ENCODE results near the gene LYST. TPM values are rescaled to one million over a fixed set of nuclear protein-coding genes. Genes with fewer than 3 reads are reported as not detected.

LYST gene
- total RNA-seq, 1 experiment from 2014 or later, result 1.7 TPM

GRCh38 chr1:235688096-235688495, 178.6 kb downstream of the LYST start:
- BruUV-seq (replicated peaks), result no TSS peak
- CTCF ChIA-PET, result no interaction called here
- no peaks in the 10 kb centered on the region for H3K36me3 ChIP-seq (ENCODE audit: insufficient read depth, low read length, poor library complexity, severe bottlenecking)
- POLR2A ChIA-PET (ENCODE audit: low non-redundant PET), result no interaction called here
- no peak overlapping the region for H3K4me3 ChIP-seq (ENCODE audit: low read depth, low read length, poor library complexity, severe bottlenecking)
- no peak for DNase-seq (ENCODE audit: low spot score)
- no peak overlapping the region for H3K27ac ChIP-seq (ENCODE audit: low read depth, low read length, poor library complexity, severe bottlenecking)
- no peaks in the 10 kb centered on the region for H3K9me3 ChIP-seq (ENCODE audit: low read depth, low read length, poor library complexity, severe bottlenecking)
- no peaks in the 10 kb centered on the region for H3K27me3 ChIP-seq (replicated peaks; ENCODE audit: insufficient read depth, low read depth, low read length, poor library complexity)
- intact Hi-C loops (cut with micrococcal nuclease; ENCODE audit: unreplicated experiment), result no loop called here
- TF ChIP-seq EZH2 (IDR thresholded peaks at IDR 0.05; ENCODE audit: borderline replicate concordance, low read depth, low read length, poor library complexity, severe bottlenecking) (no peak), CTCF (conservative IDR thresholded peaks at IDR 0.05; ENCODE audit: low read depth, low read length) (no peak)
- no peaks in the 10 kb centered on the region for H3K4me1 ChIP-seq (ENCODE audit: insufficient read depth, low read length, poor library complexity, severe bottlenecking)

- no peaks in the 10 kb centered on the region for H3K36me3 ChIP-seq (ENCODE audit: insufficient read depth, low read length, poor library complexity, severe bottlenecking)
- no peak overlapping the region for H3K4me3 ChIP-seq (ENCODE audit: low read depth, low read length, poor library complexity, severe bottlenecking)
- no peak overlapping the region for H3K27ac ChIP-seq (ENCODE audit: low read depth, low read length, poor library complexity, severe bottlenecking)
- no peaks in the 10 kb centered on the region for H3K4me1 ChIP-seq (ENCODE audit: insufficient read depth, low read length, poor library complexity, severe bottlenecking)
- DNase-seq (ENCODE audit: low spot score), result no peak
- no TSS peak for BruUV-seq (replicated peaks)
- intact Hi-C loops (cut with micrococcal nuclease; ENCODE audit: unreplicated experiment), result no loop called here
- CTCF ChIA-PET, result no interaction called here
- no peak for TF ChIP-seq CTCF (conservative IDR thresholded peaks at IDR 0.05; ENCODE audit: low read depth, low read length)
- TF ChIP-seq EZH2 (IDR thresholded peaks at IDR 0.05; ENCODE audit: borderline replicate concordance, low read depth, low read length, poor library complexity, severe bottlenecking), result no peak
- no peaks in the 10 kb centered on the region for H3K9me3 ChIP-seq (ENCODE audit: low read depth, low read length, poor library complexity, severe bottlenecking)
- no peaks in the 10 kb centered on the region for H3K27me3 ChIP-seq (replicated peaks; ENCODE audit: insufficient read depth, low read depth, low read length, poor library complexity)
- POLR2A ChIA-PET (ENCODE audit: low non-redundant PET), result no interaction called here
Observed at GRCh38 chr1:235683653-235684052, 183.1 kb downstream of the LYST start.

- Histone ChIP-seq H3K4me3 (ENCODE audit: low read depth, low read length, poor library complexity, severe bottlenecking) (no peak overlapping the region), H3K4me1 (ENCODE audit: insufficient read depth, low read length, poor library complexity, severe bottlenecking) (no peaks in the 10 kb centered on the region), H3K27ac (ENCODE audit: low read depth, low read length, poor library complexity, severe bottlenecking) (no peak overlapping the region), H3K27me3 (replicated peaks; ENCODE audit: insufficient read depth, low read depth, low read length, poor library complexity) (no peaks in the 10 kb centered on the region), H3K9me3 (ENCODE audit: low read depth, low read length, poor library complexity, severe bottlenecking) (no peaks in the 10 kb centered on the region), H3K36me3 (ENCODE audit: insufficient read depth, low read length, poor library complexity, severe bottlenecking) (no peaks in the 10 kb centered on the region)
- BruUV-seq (replicated peaks), result no TSS peak
- TF ChIP-seq CTCF (conservative IDR thresholded peaks at IDR 0.05; ENCODE audit: low read depth, low read length) (no peak), EZH2 (IDR thresholded peaks at IDR 0.05; ENCODE audit: borderline replicate concordance, low read depth, low read length, poor library complexity, severe bottlenecking) (no peak)
- ChIA-PET POLR2A (ENCODE audit: low non-redundant PET) (no interaction called here), CTCF (no interaction called here)
- intact Hi-C loops (cut with micrococcal nuclease; ENCODE audit: unreplicated experiment), result no loop called here
- no peak for DNase-seq (ENCODE audit: low spot score)
Observed at GRCh38 chr1:235682216-235682615, 184.5 kb downstream of the LYST start.
